DMS 273 treated with DMSO at 0.1 percent for 48 hours (cell line): Measurements from ENCODE around the gene ADD2.
A peak's percentile ranks its signal among the peaks of the same experiment; 100 is the strongest.

Experiments used
- DNase-seq: peaks from one replicate; lab custom pipeline; 2025; lab: John Stamatoyannopoulos, UW

ADD2 gene

GRCh38 chr2:70697603-70698383 is 70.2 kb downstream of the ADD2 start:
- DNase-seq = no peak

DNA sequence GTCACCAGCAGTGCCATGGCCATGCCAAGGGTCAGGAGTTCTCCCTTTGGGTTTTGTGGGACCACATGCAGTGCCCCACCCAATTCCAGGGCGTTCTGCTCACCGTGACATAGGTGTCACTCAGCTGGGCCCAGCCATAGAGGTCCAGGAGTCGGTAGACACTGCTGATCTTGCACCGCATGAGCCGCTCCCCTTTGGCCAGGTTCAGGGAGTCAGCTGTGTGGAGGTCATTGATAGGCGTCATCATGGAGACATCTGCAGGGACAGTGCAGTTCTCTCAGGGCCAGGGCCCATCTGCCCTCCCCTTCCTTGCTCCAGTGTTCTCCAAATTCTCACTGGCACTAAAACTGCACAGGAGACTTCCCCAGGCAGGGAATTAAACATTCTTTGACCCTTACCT is 71.9 kb downstream of the ADD2 start:
- no peak for DNase-seq

GRCh38 chr2:70692256-70692655 is 75.7 kb downstream of the ADD2 start:
- no peak for DNase-seq

- no peak for DNase-seq
Measured at GRCh38 chr2:70691497-70692140, 76.4 kb downstream of the ADD2 start.

DNA sequence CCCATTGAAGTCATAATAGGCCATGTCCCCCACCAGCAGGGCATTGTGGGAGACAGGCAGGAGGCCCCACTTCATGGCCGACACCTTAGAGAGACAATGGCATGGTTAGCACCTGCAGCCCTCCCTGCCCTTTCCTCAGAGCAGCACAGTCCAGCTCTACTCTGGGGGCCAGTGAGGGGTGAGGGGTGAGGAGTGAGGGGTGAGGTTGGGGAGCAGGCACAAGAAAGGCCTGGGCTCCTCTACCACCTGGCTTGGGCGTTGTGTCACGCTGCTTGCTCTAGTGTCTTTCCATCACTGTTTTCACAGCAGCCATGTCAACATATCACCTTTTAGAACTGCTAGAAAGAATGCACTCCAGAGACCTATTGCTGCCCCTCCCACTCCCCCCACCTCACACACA is 77.2 kb downstream of the ADD2 start:
- no peak for DNase-seq

DNA sequence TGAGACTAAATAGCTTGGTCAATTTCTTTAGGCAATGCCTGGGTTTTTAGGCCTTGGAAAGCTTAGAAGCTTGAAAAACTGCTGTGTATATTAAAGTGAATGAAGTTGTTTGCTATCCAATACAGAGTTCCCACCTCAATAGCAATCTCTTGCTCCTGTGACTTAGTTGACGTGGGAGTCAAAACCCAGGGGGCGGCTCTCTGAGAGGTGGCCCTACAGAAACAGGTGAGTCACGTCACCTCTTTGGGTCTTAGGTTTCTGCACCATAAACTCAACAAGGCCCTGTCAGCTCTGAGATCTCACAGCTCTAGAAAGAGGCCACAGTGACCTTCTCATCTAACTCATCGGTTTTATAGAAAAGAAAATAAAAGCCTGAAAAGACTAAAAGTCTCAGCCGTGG is 79.6 kb downstream of the ADD2 start:
- no peak for DNase-seq

DNA sequence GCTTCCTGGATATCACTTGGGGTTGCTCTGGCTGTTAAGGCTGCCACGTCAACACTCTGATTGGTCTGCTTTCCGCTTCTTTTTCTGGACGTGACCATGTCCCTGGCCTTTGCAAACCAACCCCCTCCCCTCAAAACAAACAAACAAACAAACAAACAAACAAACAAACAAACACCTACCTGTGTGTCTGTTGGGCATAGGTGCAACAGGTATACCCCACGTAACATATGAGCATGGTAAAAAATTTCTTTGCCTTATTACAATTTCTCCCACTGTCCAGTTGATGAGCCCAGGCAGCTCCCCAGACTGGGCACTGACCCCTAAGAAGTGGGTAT is 80.6 kb downstream of the ADD2 start:
- no peak for DNase-seq

DNA sequence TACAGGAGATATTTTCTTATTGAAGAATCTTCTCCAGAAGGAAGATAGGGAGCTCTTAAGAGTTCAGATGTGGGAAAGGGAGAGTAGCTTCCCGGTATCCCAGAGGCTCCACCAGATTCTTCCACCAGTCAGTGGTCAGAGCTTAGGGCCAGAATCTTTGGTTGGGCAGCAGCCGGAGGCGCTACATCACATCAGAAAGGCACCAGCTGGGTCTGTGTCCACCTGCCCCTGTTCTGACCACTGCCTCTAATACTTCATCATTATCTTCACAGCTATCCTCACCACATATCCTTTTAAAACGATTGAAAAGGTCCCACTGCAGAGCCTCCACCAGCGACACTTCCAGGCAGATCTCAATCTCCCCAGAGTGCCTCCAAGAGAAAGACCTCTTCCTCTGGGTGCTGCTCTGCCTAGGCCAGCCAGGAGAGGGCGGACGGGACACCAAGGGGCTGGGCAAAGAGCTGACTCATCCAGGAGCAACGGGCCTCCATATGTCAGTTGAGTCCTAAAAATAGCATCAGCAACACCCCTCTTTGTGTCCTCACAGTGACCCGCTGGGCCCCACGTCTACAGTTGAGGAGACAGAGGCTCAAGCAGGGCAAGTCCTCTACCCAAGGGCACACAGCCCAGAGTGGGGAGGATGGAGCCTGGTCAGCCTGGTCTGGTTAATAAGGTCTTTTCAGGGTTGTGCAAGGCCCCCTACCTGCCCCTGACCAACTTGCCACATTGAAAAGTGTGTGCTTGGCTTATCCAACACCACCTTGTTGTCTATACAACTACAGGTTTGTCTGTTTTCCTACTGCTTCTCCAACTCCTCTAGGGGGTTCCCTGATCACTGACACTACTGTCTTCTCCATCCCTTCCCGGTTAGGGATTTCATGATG is 81.2 kb downstream of the ADD2 start:
- peak; percentile 90 for DNase-seq

DNA sequence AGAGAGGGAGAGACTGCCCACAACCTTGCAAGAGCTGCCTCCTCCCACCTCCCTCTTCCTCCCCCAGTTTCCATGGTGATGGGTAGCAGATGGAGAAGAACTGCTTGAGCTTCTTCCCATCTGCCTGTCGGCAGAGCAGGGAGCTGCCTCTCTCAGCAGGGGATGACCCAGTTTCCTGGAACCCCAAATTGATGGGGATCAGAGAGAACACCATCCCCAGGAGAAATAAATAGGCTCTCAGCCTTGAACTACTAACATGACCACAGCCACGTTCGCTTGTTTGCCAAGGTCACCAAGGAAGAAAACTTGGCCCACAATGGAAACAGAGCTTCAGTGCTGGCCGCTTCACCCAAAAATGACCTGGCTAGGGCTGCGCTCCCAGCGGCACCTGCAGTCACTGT is 82.2 kb downstream of the ADD2 start:
- DNase-seq = peak; percentile 82

- DNase-seq = no peak
Measured at GRCh38 chr2:70684846-70685622, 83.0 kb downstream of the ADD2 start.

GRCh38 chr2:70683455-70683854 is 84.5 kb downstream of the ADD2 start:
- DNase-seq = no peak

DNA sequence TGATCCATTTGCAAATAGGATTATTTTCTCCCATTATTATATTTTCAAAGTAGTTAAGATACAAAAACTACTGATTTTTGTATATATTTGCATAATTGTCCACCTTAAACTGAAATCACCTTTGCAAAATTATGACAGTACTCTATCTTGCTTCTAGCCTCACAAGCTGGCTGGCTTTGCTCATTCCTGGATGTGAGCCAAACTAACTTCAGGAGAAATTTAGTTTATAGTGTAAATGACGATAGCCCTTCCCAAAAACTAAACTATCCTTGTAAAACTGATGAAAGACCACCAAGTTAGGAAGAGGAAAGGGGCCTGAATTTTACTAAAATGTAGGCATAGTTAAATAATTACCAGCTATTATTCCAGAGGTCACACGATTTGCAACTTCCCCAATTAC is 87.3 kb downstream of the ADD2 start:
- DNase-seq = no peak

DNA sequence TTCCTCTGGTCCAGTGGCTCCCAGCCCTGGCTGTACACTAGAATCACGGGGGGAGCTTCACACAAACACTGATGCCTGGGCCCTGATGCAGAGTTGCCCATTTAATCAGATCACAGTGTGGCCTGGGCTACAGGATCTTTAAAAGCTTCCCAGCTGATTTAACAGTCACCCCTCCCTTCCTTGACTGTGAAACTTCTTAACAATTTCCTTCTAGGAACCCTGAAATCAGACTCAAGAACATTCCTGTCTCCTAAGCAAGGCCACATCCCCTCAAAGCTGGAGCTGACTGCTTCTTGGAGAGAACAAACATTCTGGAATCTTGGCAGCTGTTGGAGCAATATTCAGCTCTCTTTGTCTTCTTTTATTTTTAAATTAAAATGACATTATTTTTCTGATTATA is 88.7 kb downstream of the ADD2 start:
- DNase-seq = no peak

- no peak for DNase-seq
Measured at GRCh38 chr2:70678576-70679143, 89.3 kb downstream of the ADD2 start.

DNA sequence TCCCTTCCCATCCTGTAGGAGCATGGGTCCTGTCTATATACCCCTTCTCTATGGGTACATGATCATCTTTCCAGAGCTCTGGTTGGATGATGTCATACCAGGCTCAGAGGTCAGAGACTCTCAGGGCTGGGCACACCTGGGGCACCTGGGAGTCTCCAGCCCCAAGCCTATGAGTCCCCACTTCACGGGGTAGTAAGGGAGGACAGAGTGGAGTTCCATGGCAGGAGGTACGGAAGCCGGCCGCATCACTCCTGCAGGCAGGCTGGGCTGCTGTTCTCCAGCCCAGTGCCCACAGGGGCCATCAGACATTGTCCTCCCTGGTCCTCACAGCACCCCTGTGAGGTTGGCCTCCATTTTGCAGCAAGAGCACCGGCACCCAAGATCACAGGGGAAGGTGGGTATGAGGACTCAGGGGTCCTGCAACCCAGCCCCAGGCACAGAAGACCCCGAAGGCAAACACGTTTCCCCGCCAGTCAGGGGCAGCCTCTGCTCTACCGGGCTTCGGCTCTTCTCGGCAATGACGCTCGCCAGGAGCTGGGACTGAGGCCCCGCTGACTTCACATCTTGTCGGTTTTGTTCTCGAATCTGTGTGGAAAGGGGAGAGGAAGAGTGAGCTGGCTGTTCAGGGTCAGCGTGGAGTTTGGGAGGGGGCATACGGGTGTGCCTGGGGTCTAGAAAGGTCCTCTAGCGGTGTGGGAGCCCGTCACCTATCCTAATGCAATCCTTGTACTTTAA is 91.5 kb downstream of the ADD2 start:
- no peak for DNase-seq

DNA sequence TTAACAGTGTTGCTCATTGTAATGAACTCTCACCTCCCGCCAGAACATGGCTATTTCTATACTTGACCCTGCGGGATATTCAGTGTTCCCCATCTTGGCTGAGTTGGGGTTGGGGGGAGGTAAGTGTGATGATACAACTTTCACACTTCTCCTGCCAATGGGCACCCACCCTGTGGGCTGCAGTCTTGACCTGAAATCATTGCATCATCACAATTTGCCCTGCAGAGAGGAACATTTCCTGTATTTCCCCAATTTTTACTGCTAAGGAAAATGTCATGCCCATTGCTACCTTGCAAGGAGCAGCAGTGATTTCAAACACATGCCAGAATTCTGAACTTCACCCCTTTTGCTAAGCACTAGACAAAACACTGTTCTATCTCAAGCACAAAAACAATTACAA is 92.1 kb downstream of the ADD2 start:
- no peak for DNase-seq

DNA sequence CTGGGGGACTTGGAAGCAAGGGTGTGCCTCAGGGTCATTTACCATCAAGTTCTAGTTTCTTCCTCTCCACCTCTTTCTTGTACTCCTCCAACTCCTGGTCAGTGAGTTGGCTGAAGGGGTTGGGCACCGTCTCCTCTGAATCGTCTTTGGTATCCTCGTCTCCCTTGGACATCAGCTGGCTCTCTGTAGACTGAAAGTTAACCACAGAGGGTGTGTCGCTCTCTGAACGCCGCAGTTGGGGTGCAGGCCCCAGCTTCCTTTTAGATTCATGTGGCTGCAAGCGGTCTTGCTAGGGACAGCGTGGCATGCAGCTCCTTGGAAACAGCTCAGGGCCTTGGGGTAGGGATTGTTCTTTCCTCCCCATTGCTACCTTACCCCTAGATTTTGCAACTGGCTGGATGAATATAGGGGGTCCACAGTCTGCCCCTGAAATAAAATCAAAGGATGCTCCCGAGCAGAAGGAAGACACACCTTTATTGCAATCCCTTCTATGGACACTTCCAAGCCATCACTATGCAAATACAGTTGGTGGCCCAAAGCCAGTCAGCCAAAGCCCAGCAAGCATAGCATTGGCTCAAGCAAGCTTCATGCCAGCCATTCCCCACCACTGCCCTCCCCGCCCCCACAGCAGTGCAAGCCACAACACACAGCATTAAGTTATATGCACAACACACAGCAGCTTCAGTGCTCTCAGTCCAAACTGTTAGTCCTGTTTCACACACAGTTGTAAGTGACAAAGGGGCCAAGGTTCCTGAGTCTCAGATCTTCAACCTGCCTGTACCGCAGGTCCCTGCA is 93.2 kb downstream of the ADD2 start:
- DNase-seq = no peak

- peak; percentile 81 for DNase-seq
Measured at GRCh38 chr2:70673041-70673647, 94.9 kb downstream of the ADD2 start.

GRCh38 chr2:70671092-70671675 is 96.8 kb downstream of the ADD2 start:
- no peak for DNase-seq
